Activated CD4-positive, alpha-beta T cell treated with anti-CD3 and anti-CD28 coated beads for 4 hours (primary cell): ENCODE measurements around the gene SLC8B1.

Experiments used
- DNase-seq, 2 donors: peaks; one replicate each; pipeline ENCODE4 v3.0.0-alpha.2; 2020

The SLC8B1 gene

GRCh38 chr12:113267621-113268020 is 67.3 kb downstream of the SLC8B1 start:
- DNase-seq, result no peak

GRCh38 chr12:113266106-113266895 is 68.6 kb downstream of the SLC8B1 start:
- no peak for DNase-seq

GRCh38 chr12:113263431-113263963 is 71.4 kb downstream of the SLC8B1 start:
- no peak for DNase-seq

- no peak for DNase-seq
Observed at GRCh38 chr12:113262710-113263109, 72.2 kb downstream of the SLC8B1 start.

GRCh38 chr12:113261847-113262470 is 73.0 kb downstream of the SLC8B1 start:
- DNase-seq, result no peak

- DNase-seq, result no peak
Observed at GRCh38 chr12:113260636-113261300, 74.1 kb downstream of the SLC8B1 start.

GRCh38 chr12:113260127-113260526 is 74.8 kb downstream of the SLC8B1 start:
- DNase-seq, result no peak

GRCh38 chr12:113257564-113257963 is 77.3 kb downstream of the SLC8B1 start:
- no peak for DNase-seq

GRCh38 chr12:113254298-113254697 is 80.6 kb downstream of the SLC8B1 start:
- DNase-seq, result no peak

GRCh38 chr12:113253532-113254285 is 81.2 kb downstream of the SLC8B1 start:
- DNase-seq, result no peak

- no peak for DNase-seq
Observed at GRCh38 chr12:113252494-113252893, 82.4 kb downstream of the SLC8B1 start.

GRCh38 chr12:113251404-113252070 is 83.4 kb downstream of the SLC8B1 start:
- DNase-seq, result no peak

- no peak for DNase-seq
Observed at GRCh38 chr12:113250045-113250444, 84.9 kb downstream of the SLC8B1 start.

GRCh38 chr12:113249546-113249945 is 85.4 kb downstream of the SLC8B1 start:
- no peak for DNase-seq

- no peak for DNase-seq
Observed at GRCh38 chr12:113248842-113249435, 86.0 kb downstream of the SLC8B1 start.
